Measurements from ENCODE around the gene PKNOX2.

The PKNOX2 gene

GRCh38 chr11:125239585-125240560 is 75.3 kb downstream of the PKNOX2 start:
- DNase-seq: no peak

GRCh38 chr11:125241104-125241503 is 76.6 kb downstream of the PKNOX2 start:
- DNase-seq: no peak

- no peak for DNase-seq
Observed at GRCh38 chr11:125242141-125242775, 77.7 kb downstream of the PKNOX2 start.

GRCh38 chr11:125244166-125244565 is 79.6 kb downstream of the PKNOX2 start:
- DNase-seq: no peak

- DNase-seq: no peak
Observed at GRCh38 chr11:125245299-125245698, 80.7 kb downstream of the PKNOX2 start.

- DNase-seq: no peak
Observed at GRCh38 chr11:125247431-125247830, 82.9 kb downstream of the PKNOX2 start.

GRCh38 chr11:125250318-125251213 is 86.0 kb downstream of the PKNOX2 start:
- no peak for DNase-seq

- no peak for DNase-seq
Observed at GRCh38 chr11:125251214-125251545, 86.6 kb downstream of the PKNOX2 start.

GRCh38 chr11:125251956-125252355 is 87.4 kb downstream of the PKNOX2 start:
- no peak for DNase-seq

GRCh38 chr11:125253289-125253688 is 88.7 kb downstream of the PKNOX2 start:
- DNase-seq: no peak

GRCh38 chr11:125253795-125254525 is 89.4 kb downstream of the PKNOX2 start:
- no peak for DNase-seq

- DNase-seq: no peak
Observed at GRCh38 chr11:125256541-125257189, 92.1 kb downstream of the PKNOX2 start.

GRCh38 chr11:125257190-125257579 is 92.6 kb downstream of the PKNOX2 start:
- no peak for DNase-seq

- DNase-seq: no peak
Observed at GRCh38 chr11:125257751-125258150, 93.2 kb downstream of the PKNOX2 start.

- no peak for DNase-seq
Observed at GRCh38 chr11:125258291-125259032, 93.9 kb downstream of the PKNOX2 start.

- no peak for DNase-seq
Observed at GRCh38 chr11:125261588-125261987, 97.0 kb downstream of the PKNOX2 start.

- DNase-seq: no peak
Observed at GRCh38 chr11:125262194-125262829, 97.8 kb downstream of the PKNOX2 start.

GRCh38 chr11:125262830-125263218 is 98.3 kb downstream of the PKNOX2 start:
- DNase-seq: no peak

GRCh38 chr11:125263268-125263790 is 98.8 kb downstream of the PKNOX2 start:
- DNase-seq: no peak

Data from NCI-H774 (cell line).